Hepatocyte (in vitro differentiated cells): ENCODE measurements around the gene TPMT. TPM values are rescaled to one million over a fixed set of nuclear protein-coding genes. Genes with fewer than 3 reads are reported as not detected.

Experiments used
- DNase-seq: peaks from one replicate; pipeline ENCODE4 v3.0.0-alpha.2; 2016; ENCODE audit warnings: low spot score
- H2AFZ ChIP-seq: fragments of 200-600 bp; sonication (generic); 2 replicates; pipeline ENCODE4 v1.6.0; 2016; ENCODE audit warnings: antibody characterized with exemption, mild to moderate bottlenecking
- H3K27ac ChIP-seq: fragments of 200-600 bp; sonication (generic); 2 replicates; pipeline ENCODE4 v1.5.1; 2016; ENCODE audit warnings: mild to moderate bottlenecking
- H3K27me3 ChIP-seq: fragments of 200-600 bp; sonication (generic); 2 replicates; pipeline ENCODE4 v1.6.1; 2016
- H3K36me3 ChIP-seq: fragments of 200-600 bp; sonication (generic); replicated peaks from 2 replicates; pipeline ENCODE4 v1.5.1; 2016; ENCODE audit warnings: low read depth; ENCODE audit not compliant: insufficient read depth
- H3K4me1 ChIP-seq: fragments of 200-600 bp; sonication (generic); 2 replicates; pipeline ENCODE4 v1.5.1; 2016; ENCODE audit warnings: mild to moderate bottlenecking, moderate library complexity; ENCODE audit not compliant: insufficient read depth
- H3K4me2 ChIP-seq: fragments of 200-600 bp; sonication (generic); 2 replicates; pipeline ENCODE4 v1.6.0; 2016
- H3K4me3 ChIP-seq: fragments of 200-600 bp; sonication (generic); 2 replicates; pipeline ENCODE4 v1.5.1; 2016; ENCODE audit warnings: mild to moderate bottlenecking
- H3K79me2 ChIP-seq: fragments of 200-600 bp; sonication (generic); 2 replicates; pipeline ENCODE4 v1.6.0; 2017; ENCODE audit warnings: mild to moderate bottlenecking
- H3K9me2 ChIP-seq: fragments of 200-600 bp; sonication (generic); replicated peaks from 2 replicates; pipeline ENCODE4 v1.6.0; 2017; ENCODE audit warnings: mild to moderate bottlenecking; ENCODE audit not compliant: insufficient read depth
- H3K9me3 ChIP-seq: fragments of 200-600 bp; sonication (generic); 2 replicates; pipeline ENCODE4 v1.5.1; 2016; ENCODE audit warnings: low read depth, mild to moderate bottlenecking
- H4K20me1 ChIP-seq: fragments of 200-600 bp; sonication (generic); 2 replicates; pipeline ENCODE4 v1.6.0; 2016; ENCODE audit warnings: mild to moderate bottlenecking; ENCODE audit not compliant: insufficient read depth, poor library complexity, severe bottlenecking
- CTCF ChIP-seq: fragments of 200-600 bp; sonication (generic); IDR thresholded peaks from 2 replicates; pipeline ENCODE4 v1.5.1; 2016; ENCODE audit warnings: antibody characterized with exemption, mild to moderate bottlenecking; ENCODE audit not compliant: poor library complexity
- EZH2 ChIP-seq: fragments of 200-600 bp; sonication (generic); IDR thresholded peaks from 2 replicates; pipeline ENCODE4 v1.6.1; 2016; ENCODE audit warnings: antibody characterized with exemption, mild to moderate bottlenecking, borderline replicate concordance
- EZH2phosphoT487 ChIP-seq: fragments of 200-600 bp; sonication (generic); IDR thresholded peaks from one replicate; pipeline ENCODE4 v1.6.1; 2018; ENCODE audit warnings: antibody characterized with exemption, mild to moderate bottlenecking, low read depth, moderate library complexity; ENCODE audit not compliant: unreplicated experiment, severe bottlenecking
- WGBS: methylation state at CpG from one replicate; pipeline ENCODE4 v1.1.6; 2016; ENCODE audit warnings: low lambda C conversion rate; ENCODE audit errors: missing lambda C conversion rate; 5-methylcytosine and 5-hydroxymethylcytosine counted together
- polyA plus RNA-seq: library from polyadenylated mRNA; unstranded; fragments of >200 nt; fragmentation: Nextera tagmentation; extraction: Ambion mirVana; gene quantifications from 2 replicates; pipeline ENCODE4 v1.2.1, GENCODE V29; 2016
- total RNA-seq: library from RNA; depleted of rRNA; stranded (reverse); fragments of >200 nt; gene quantifications from 2 replicates; pipeline ENCODE4 v1.2.3, GENCODE V29; 2014

TPMT gene
- total RNA-seq (12.9 and 15.5 TPM in 2 replicates), polyA plus RNA-seq (10.0 and 10.5 TPM in 2 replicates)

- TF ChIP-seq EZH2phosphoT487 (no peak), CTCF (no peak), EZH2 (no peak)
- Histone ChIP-seq H2AFZ (peak within 1 kb of the TSS; percentile 83), H3K4me3 (peak within 1 kb of the TSS; percentile 56), H3K4me1 (no peaks in the 10 kb centered on the region), H3K27me3 (no peaks in the 10 kb centered on the region), H3K27ac (peak within 1 kb of the TSS; percentile 91), H3K9me3 (no peaks in the 10 kb centered on the region), H3K36me3 (no peaks in the 10 kb centered on the region), H3K4me2 (peak within 1 kb of the TSS; percentile 87), H4K20me1 (no peaks in the 10 kb centered on the region), H3K9me2 (no peaks in the 10 kb centered on the region), H3K79me2 (peaks cover 7% of the 10 kb centered on the region)
- WGBS, result under 1% methylated on average over 19 of the region's 34 CpGs
- peak; percentile 40 for DNase-seq
These were observed at the start of gene TPMT for GRCh38 chr6:18154507-18155149. TSS of gene TPMT (minus strand) at chr6:18155077. CDS start at chr6:18149127, 5,950 bp downstream.

DNA sequence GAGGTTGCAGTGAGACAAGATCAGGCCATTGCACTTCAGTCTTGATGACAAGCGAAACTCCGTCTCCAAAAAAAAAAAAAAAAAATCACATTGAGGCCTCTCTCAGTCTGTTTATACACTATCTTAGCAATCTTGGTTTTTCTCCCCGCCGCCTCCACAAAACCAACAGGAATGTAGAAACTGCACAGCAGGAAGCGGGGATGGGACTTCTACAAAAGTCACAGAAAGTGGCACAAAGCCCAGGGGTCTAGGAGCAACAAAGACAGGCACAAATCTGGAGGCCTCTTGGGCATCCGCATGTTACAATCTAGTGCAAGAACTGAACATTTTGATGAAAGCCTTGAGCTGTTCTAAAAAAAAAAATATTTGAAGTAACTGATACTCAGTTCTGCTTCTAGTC, 48.9 kb upstream of the TPMT start:
- no peaks in the 10 kb centered on the region for H3K9me2 ChIP-seq
- 82% methylated on average over 6 of the region's 6 CpGs for WGBS
- no peak overlapping the region for H3K4me2 ChIP-seq
- no peaks in the 10 kb centered on the region for H3K27me3 ChIP-seq
- H4K20me1 ChIP-seq, result no peaks in the 10 kb centered on the region
- H2AFZ ChIP-seq, result no peak overlapping the region
- no peaks in the 10 kb centered on the region for H3K79me2 ChIP-seq
- no peaks in the 10 kb centered on the region for H3K36me3 ChIP-seq
- no peaks in the 10 kb centered on the region for H3K4me1 ChIP-seq
- no peak overlapping the region for H3K4me3 ChIP-seq
- H3K9me3 ChIP-seq, result no peaks in the 10 kb centered on the region
- DNase-seq, result no peak
- no peak overlapping the region for H3K27ac ChIP-seq
- TF ChIP-seq CTCF (no peak), EZH2 (no peak), EZH2phosphoT487 (no peak)

GRCh38 chr6:18192026-18192425, 37.1 kb upstream of the TPMT start:
- TF ChIP-seq EZH2, result no peak
- TF ChIP-seq CTCF, result no peak
- TF ChIP-seq EZH2phosphoT487, result no peak
- no peaks in the 10 kb centered on the region for H3K36me3 ChIP-seq

More at GRCh38 chr6:18192026-18192425, 37.1 kb upstream of the TPMT start:
- H3K4me3 ChIP-seq, result no peak overlapping the region
- H3K27ac ChIP-seq, result no peak overlapping the region
- 99% methylated on average over 3 of the region's 3 CpGs for WGBS
- no peak for DNase-seq
- H3K9me3 ChIP-seq, result no peaks in the 10 kb centered on the region
- no peak overlapping the region for H3K4me2 ChIP-seq
- H4K20me1 ChIP-seq, result no peaks in the 10 kb centered on the region
- H3K27me3 ChIP-seq, result no peaks in the 10 kb centered on the region
- no peak overlapping the region for H2AFZ ChIP-seq
- H3K79me2 ChIP-seq, result no peaks in the 10 kb centered on the region
- H3K4me1 ChIP-seq, result no peaks in the 10 kb centered on the region
- no peaks in the 10 kb centered on the region for H3K9me2 ChIP-seq
